ENCODE measurements around the gene JUNB. TPM values are rescaled to one million over a fixed set of nuclear protein-coding genes. Genes with fewer than 3 reads are reported as not detected.
A peak's percentile ranks its signal among the peaks of the same experiment; 100 is the strongest.

The JUNB gene
- total RNA-seq, 2 donors from 2014 or later: 219 to 485 TPM

DNA sequence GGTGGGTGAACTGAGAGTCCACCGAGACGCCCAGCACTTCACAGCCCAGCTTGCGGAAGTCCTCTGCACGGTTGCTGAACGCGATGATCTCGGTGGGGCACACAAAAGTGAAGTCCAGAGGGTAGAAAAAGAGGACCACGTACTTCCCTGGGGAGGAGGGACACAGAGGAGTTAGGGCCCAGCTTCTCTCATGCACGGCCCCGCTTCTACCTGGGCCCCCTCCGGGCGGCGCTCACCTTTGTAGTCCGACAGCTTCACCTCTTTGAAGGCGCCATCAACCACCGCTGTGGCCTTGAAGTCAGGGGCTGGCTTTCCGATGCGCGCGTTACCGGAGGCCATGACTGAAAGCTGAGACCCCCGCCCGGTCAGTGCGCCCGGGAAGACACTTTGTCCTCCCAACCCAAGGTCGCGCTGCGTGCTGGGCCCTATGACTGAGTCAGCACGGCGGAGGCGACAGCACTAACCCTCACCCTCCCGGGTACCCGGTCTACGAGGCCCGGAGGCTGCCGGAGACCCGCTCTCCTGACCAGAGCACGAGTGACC, 9.7 kb downstream of the JUNB start:
- intact Hi-C loops (cut with DNase I): loop anchor here (5.0 kb wide), 1 partner anchor 39 kb away; no protein-coding TSS in a partner anchor
- peak; percentile 22 for ATAC-seq

DNA sequence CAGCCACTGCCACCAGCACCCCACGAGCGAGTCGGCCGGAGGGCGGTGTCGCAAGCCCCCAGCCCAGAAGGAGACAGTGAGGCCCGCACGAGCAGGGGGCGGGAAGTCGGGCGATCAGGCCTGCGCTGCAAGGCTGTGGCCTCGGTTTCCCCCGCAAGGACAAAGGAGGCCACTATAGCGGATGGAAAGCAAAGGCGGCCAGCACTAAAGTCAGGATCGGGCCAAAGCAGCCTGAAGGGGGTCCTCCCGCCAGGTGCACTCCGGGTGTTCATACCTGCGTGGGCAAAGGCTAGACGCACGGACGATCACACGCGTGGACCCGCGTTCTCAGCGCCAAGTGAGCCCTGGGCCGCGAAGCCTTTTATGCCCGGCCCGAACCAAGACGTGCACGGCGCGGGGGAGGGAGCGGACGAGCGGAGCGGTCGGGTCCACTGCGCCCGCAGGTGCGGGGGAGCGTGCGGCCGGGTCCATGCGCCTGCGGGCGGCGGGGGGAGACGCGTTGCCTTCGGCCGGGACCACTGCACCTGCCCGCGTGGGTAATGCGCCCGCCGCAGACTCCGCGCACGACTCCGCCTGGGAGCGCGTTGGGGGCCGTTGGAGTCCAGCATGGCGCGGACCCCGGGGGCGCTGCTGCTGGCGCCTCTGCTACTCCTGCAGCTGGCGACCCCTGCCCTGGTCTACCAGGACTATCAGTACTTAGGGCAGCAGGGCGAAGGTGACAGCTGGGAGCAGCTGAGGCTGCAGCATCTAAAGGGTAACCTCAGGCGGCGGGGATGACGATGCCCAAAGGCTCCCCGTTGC, 10.4 kb downstream of the JUNB start, which contains the start of the genes PRDX2 and THSD8:
PRDX2 (minus strand) TSS at position 335 of the 801 bp plus-strand sequence. CDS start 539 bp downstream, outside the sequence.
THSD8 (plus strand) TSS at position 604 of the 801 bp plus-strand sequence; CDS start at position 607, 3 bp downstream.
- peak; percentile 96 to 99 (median 99) for TF ChIP-seq POLR2A (IDR thresholded peaks at IDR 0.05)
- TF ChIP-seq, protein P1, sequence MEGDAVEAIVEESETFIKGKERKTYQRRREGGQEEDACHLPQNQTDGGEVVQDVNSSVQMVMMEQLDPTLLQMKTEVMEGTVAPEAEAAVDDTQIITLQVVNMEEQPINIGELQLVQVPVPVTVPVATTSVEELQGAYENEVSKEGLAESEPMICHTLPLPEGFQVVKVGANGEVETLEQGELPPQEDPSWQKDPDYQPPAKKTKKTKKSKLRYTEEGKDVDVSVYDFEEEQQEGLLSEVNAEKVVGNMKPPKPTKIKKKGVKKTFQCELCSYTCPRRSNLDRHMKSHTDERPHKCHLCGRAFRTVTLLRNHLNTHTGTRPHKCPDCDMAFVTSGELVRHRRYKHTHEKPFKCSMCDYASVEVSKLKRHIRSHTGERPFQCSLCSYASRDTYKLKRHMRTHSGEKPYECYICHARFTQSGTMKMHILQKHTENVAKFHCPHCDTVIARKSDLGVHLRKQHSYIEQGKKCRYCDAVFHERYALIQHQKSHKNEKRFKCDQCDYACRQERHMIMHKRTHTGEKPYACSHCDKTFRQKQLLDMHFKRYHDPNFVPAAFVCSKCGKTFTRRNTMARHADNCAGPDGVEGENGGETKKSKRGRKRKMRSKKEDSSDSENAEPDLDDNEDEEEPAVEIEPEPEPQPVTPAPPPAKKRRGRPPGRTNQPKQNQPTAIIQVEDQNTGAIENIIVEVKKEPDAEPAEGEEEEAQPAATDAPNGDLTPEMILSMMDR (IDR thresholded peaks at IDR 0.05): peak in 1 of 7 experiments; percentile 13
- Histone ChIP-seq H3K9me3 (no peaks in the 10 kb centered on the region), H3K27me3 (no peaks in the 10 kb centered on the region), H3K4me1 (peaks cover 33% of the 10 kb centered on the region), H3K36me3 (replicated peaks in 1 of 2; ENCODE audit: insufficient read depth in 1 of 2, low read depth in 2 of 2) (no peaks in the 10 kb centered on the region), H3K27ac (peak within 1 kb of the TSS; percentile 66 to 80 (median 75)), H3K4me3 (peak within 1 kb of the TSS; percentile 50 to 73)
- intact Hi-C loops (cut with DNase I): loop anchor here (5.0 kb wide), 1 partner anchor 39 kb away; no protein-coding TSS in a partner anchor
- DNase-seq (peak; percentile 84 to 90 (median 88)), ATAC-seq (peak; percentile 87)
- WGBS, 2 donors: 0 to 1% methylated on average over 4 to 76 of the region's 78 CpGs

More for the DNA sequence above, 9.7 kb downstream of the JUNB start:
- TF ChIP-seq, protein P1 (IDR thresholded peaks at IDR 0.05): no peak
- TF ChIP-seq POLR2A (IDR thresholded peaks at IDR 0.05): no peak
- Histone ChIP-seq H3K27me3 (no peaks in the 10 kb centered on the region), H3K9me3 (no peaks in the 10 kb centered on the region), H3K36me3 (replicated peaks in 1 of 2; ENCODE audit: insufficient read depth in 1 of 2, low read depth in 2 of 2) (no peaks in the 10 kb centered on the region), H3K4me3 (peak overlapping the region; percentile 50 to 73), H3K27ac (peak overlapping the region; percentile 66 to 80 (median 75)), H3K4me1 (peaks cover 34% of the 10 kb centered on the region)
- WGBS, 2 donors: 4 to 5% methylated on average over 19 to 38 of the region's 38 CpGs
- peak; percentile 48 to 60 (median 55) for DNase-seq

DNA sequence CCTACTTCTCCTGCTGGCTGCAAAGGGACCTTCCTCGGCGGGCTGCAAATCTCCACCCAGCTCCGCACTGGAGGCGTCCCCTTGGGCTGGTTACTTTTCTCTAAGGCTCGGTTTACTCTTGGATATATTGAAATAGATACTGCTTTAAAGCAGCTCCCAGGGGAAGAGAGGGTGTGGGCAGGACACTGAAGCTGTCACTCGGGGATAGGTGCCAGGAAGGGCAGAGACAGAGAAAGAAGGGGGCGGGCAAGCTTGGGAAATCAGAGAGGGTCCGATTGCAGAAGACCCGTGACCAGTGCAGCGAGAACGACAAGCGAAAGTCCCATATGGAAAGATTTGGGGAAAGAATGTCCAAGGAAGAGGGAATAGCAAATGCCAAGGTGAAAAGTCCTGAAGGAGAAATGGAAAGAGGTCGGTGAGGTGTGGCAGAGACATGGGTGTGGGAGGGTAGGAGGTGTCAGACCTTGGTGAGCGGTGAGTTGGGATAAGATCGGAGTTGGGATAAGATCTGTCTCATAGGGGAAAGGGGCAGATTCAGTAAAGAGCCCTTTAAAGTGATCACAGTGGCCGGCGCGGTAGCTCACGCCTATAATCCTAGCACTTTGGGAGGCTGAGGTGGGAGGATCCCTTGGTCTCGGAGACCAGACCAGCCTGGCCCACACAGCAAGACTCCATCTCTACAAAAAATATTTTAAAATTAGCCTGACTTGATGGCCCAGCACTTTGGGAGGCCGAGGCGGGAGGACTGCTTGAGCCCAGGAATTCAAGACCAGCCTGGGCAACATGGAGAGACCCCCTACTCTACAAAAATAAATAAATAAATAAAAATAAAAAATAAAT, 11.2 kb downstream of the JUNB start:
- 28 to 34% methylated on average over 22 of the region's 22 CpGs for WGBS, 2 donors
- Histone ChIP-seq H3K4me3 (peak overlapping the region; percentile 50 to 73), H3K27ac (peak overlapping the region; percentile 35 to 80 (median 75)), H3K27me3 (no peaks in the 10 kb centered on the region), H3K9me3 (no peaks in the 10 kb centered on the region), H3K36me3 (replicated peaks in 1 of 2; ENCODE audit: insufficient read depth in 1 of 2, low read depth in 2 of 2) (no peaks in the 10 kb centered on the region), H3K4me1 (peaks cover 40% of the 10 kb centered on the region)
- ATAC-seq: no peak
- TF ChIP-seq POLR2A (IDR thresholded peaks at IDR 0.05): no peak
- TF ChIP-seq, protein P1 (IDR thresholded peaks at IDR 0.05): peak in 1 of 7 experiments; percentile 16
- intact Hi-C loops (cut with DNase I): loop anchor here (5.0 kb wide), 1 partner anchor 40 kb away; no protein-coding TSS in a partner anchor
- DNase-seq: peak in 1 of 4 donors; percentile 39

DNA sequence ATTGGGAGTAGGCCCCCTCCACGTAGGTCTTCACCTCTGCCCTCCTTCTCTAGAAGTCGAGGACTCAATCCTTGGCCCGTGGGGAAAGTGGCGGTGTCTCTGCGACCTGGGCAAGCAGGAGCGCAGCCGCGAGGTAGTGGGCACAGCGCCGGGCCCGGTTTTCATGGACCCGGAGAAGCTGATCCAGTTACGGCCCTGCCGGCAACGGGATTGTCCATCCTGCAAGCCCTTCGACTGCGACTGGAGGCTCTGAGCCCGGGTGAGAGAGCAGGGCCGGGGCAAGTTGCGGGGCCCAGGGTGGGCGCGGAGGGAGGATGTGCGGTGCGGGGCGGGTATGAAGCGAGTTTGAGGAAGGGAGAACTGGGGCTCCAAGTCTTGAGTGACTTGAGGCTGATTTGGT, 12.8 kb downstream of the JUNB start:
- intact Hi-C loops (cut with DNase I): loop anchor here (5.0 kb wide), 1 partner anchor 42 kb away; no protein-coding TSS in a partner anchor

More for the DNA sequence above, 12.8 kb downstream of the JUNB start:
- Histone ChIP-seq H3K27me3 (no peaks in the 10 kb centered on the region), H3K36me3 (replicated peaks in 1 of 2; ENCODE audit: insufficient read depth in 1 of 2, low read depth in 2 of 2) (no peaks in the 10 kb centered on the region), H3K4me1 (peaks cover 41% of the 10 kb centered on the region), H3K9me3 (no peaks in the 10 kb centered on the region), H3K27ac (no peak overlapping the region), H3K4me3 (no peak overlapping the region)
- DNase-seq: no peak
- no peak for ATAC-seq
- no peak for TF ChIP-seq POLR2A (IDR thresholded peaks at IDR 0.05)
- TF ChIP-seq, protein P1 (IDR thresholded peaks at IDR 0.05): no peak
- WGBS, 2 donors: 87 to 95% methylated on average over 20 to 26 of the region's 26 CpGs
